Fibroblast of peridontal ligament (primary cell): ENCODE data around the gene CABP4.

Experiments used
- DNase-seq: peaks from one replicate; pipeline ENCODE4 v3.0.0-alpha.2; 2010; ENCODE audit errors: extremely low read depth

CABP4 gene

GRCh38 chr11:67496113-67496512 lies 41.0 kb downstream of the CABP4 start:
- no peak for DNase-seq

- no peak for DNase-seq
These were observed 42.6 kb downstream of the CABP4 start for GRCh38 chr11:67497656-67498291.

- DNase-seq: no peak
These were observed 43.4 kb downstream of the CABP4 start for GRCh38 chr11:67498544-67498972.

GRCh38 chr11:67499808-67500483 lies 44.8 kb downstream of the CABP4 start:
- DNase-seq: no peak

- no peak for DNase-seq
These were observed 45.3 kb downstream of the CABP4 start for GRCh38 chr11:67500484-67500821.

- no peak for DNase-seq
These were observed 45.9 kb downstream of the CABP4 start for GRCh38 chr11:67500831-67501715.

- DNase-seq: no peak
These were observed 46.7 kb downstream of the CABP4 start for GRCh38 chr11:67501854-67502253.

- no peak for DNase-seq
These were observed 47.3 kb downstream of the CABP4 start for GRCh38 chr11:67502328-67502979.

GRCh38 chr11:67503119-67504004 lies 48.2 kb downstream of the CABP4 start:
- no peak for DNase-seq

GRCh38 chr11:67504005-67504949 lies 49.1 kb downstream of the CABP4 start:
- DNase-seq: no peak

- DNase-seq: peak; percentile 14
These were observed 49.9 kb downstream of the CABP4 start, which contains the start of gene PITPNM1 for GRCh38 chr11:67504950-67505581. Gene PITPNM1 (minus strand): TSS chr11:67505363. CDS start chr11:67504180, 1,183 bp downstream.

GRCh38 chr11:67505605-67506396 lies 50.6 kb downstream of the CABP4 start:
- peak; percentile 84 for DNase-seq

- DNase-seq: no peak
These were observed 51.4 kb downstream of the CABP4 start for GRCh38 chr11:67506426-67507051.

GRCh38 chr11:67507242-67507863 lies 52.2 kb downstream of the CABP4 start:
- peak; percentile 40 for DNase-seq

GRCh38 chr11:67507864-67508485 lies 52.8 kb downstream of the CABP4 start, which contains the start of gene CDK2AP2:
Gene CDK2AP2 (minus strand): TSS chr11:67508162. CDS start chr11:67508082, 80 bp downstream.
- peak; percentile 98 for DNase-seq

GRCh38 chr11:67508486-67509121 lies 53.5 kb downstream of the CABP4 start:
- peak; percentile 93 for DNase-seq

- DNase-seq: no peak
These were observed 54.8 kb downstream of the CABP4 start for GRCh38 chr11:67510023-67510345.
